GM18520 (cell line): ENCODE data around the gene SOX3.

ENCODE experiments used
- ATAC-seq: cut with Tn5 transposase; IDR thresholded peaks from one replicate; pipeline ENCODE4 v1.9.1; 2021; ENCODE audit not compliant: unreplicated experiment

Gene SOX3

DNA sequence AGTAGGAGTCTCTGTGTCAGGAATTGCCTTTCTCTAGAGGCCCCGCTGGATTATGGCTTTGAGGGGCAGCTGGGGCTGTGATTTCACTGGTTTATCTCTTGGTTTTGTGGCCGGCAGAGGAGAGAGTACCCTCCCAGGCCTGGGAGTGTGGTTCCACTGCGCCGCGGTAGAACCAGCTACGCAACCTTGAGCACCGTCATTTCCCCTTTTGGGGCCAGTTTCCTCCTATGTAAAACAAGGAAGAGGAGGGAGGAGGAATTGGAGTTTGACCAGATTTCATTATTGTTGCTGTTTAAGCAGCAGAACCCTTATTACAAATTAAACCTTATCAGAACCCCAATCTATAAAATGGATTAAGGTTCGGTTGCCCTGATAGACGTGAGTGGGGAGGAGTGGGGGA is 4.4 kb downstream of the SOX3 start:
- ATAC-seq: no peak

DNA sequence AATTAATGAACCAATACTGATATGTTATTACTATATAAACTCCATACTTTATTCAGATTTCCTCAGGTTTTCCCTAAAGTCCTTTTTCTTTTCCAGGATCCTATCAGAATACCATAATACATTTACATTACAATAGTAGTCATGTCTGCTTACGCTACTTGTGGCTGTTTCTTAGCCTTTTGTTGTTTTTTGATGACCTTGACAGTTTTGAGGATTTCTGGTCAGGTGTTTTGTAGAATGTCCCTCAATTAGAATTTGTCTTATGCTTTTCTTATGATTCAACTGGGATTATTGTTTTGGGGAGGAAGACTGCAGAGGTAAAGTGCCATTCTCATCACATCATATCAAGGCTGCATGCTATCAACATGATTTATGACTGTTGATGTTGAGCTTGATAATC is 9.1 kb downstream of the SOX3 start:
- no peak for ATAC-seq

DNA sequence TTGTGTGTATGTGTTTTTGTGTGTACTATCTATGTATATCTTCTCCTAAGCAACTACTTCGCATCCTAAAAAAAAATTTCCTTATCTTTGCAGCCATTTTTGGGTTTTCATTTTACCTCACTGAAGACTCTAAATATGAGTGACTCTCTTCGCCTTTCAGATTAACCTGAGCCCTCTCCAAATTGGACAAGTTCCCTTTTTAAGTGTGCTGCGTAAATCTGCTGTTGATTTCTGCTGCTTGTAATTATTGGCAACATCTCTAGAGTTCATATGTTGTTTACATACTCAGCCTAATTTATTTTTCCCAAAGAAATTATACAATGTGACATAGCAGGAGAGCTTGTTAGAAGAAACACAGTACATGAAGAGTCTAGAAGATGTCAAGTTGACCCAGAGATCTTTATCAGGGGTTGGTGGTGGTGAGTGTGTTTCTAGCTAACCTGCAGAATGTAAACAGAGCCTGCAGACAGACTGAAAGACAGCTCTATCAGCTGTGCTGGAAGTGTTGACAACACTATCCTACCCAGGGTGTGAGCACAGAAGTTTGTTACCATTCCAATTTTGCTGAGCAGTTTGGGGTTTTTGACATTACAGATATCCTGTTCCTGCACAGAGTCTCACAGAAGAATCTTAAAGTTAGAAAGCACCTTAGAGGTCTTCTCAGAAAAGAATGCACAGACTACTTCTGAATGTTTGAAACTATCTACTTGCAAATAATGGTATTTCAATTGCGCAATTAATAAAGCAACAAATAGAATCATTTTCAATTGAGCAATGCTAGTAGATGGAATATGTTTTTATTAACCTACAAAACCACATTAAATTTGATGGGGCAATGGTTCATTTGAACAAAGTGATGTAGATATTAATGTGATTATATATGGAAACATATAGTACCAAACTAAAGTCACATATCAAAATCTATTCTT is 12.5 kb downstream of the SOX3 start:
- ATAC-seq: no peak

DNA sequence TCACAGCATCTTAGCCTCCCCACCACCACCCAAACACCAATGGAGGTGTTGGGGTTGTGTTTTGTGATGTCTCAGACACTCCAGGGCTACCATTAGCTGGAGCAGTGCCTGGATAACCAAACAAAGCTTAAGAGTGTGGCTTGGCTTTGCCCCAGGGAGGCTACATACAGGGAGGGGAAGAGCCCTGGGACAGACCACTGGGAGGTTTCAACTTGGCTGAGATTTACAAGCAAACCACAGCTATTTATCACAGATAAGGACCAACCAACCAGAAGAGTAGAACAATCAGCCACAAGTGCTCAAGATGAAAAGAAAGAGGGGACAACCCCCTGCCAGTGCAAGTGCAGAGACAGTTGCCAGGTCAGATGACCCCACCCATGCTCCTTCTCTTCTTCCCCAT is 24.1 kb downstream of the SOX3 start:
- ATAC-seq: no peak

DNA sequence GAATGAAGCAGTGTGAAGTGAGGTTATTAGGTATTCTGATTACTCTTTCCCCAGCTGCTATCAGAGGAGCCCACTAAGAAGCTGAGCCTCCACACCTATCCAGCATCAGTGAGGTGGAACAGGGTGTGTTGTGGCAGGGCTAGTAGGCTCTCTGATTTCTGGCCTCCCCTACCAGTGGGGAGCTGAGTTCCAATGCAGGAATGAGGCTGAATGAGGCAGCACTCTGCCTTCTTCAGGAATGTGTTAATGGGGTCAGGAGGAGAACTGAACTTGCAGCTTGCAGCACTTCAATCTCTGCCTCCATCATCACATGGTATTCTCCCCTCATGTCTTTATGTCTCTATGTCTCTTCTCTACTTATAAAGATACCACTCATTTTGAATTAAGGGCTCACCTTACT is 26.9 kb downstream of the SOX3 start:
- ATAC-seq: no peak

DNA sequence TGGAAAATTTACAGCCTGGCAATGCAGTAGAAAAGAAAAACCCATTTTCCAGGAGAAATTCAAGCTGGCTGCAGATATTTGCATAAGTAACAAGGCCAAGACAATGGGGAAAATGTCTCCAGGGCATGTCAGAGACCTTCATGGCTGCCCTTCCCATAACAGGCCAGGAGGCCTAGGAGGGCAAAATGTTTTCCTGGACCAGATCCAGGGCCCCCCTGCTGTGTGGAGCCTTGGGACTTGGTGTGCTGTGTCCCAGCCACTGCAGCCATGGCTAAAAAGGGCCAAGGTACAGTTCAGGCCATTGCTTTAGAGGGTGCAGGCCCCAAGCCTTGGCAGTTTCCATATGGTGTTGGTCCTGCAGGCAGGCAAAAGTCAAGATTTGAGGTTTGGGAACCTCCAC is 29.8 kb downstream of the SOX3 start:
- ATAC-seq: no peak

DNA sequence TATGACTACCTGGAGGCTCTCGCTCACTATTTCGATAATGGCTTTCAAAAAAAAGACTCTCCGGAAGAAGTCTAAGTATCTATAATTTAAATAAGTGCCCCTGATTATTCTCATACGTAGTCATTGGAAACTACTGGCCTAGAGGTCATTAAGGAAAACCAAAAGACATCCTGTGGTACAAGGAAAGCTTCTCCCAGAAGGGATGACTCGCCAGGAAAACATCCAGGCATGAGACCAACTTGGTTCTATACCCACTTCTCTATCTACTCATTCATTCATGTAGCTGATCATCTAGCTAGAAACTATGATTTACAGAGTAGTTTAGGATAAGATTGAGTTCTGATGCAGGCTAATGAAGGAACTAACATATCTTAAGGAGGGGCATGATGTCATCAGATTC is 37.7 kb downstream of the SOX3 start:
- no peak for ATAC-seq
